HG02610 (cell line): ENCODE measurements around the gene ASTN2.

ENCODE experiments used
- ATAC-seq: cut with Tn5 transposase; IDR thresholded peaks from one replicate; pipeline ENCODE4 v1.9.1; 2021; ENCODE audit warnings: mild to moderate bottlenecking, moderate library complexity; ENCODE audit not compliant: unreplicated experiment

ASTN2 gene

GRCh38 chr9:117250610-117251215, 164.1 kb downstream of the ASTN2 start:
- ATAC-seq, result no peak

GRCh38 chr9:117249799-117250198, 165.1 kb downstream of the ASTN2 start:
- ATAC-seq, result no peak

- ATAC-seq, result no peak
Measured at GRCh38 chr9:117247266-117247665, 167.6 kb downstream of the ASTN2 start.

GRCh38 chr9:117245175-117245829, 169.6 kb downstream of the ASTN2 start:
- no peak for ATAC-seq

- ATAC-seq, result no peak
Measured at GRCh38 chr9:117242082-117242481, 172.8 kb downstream of the ASTN2 start.

GRCh38 chr9:117239428-117239827, 175.4 kb downstream of the ASTN2 start:
- ATAC-seq, result no peak

- ATAC-seq, result no peak
Measured at GRCh38 chr9:117234103-117234502, 180.8 kb downstream of the ASTN2 start.

GRCh38 chr9:117233016-117233415, 181.8 kb downstream of the ASTN2 start:
- no peak for ATAC-seq

- ATAC-seq, result no peak
Measured at GRCh38 chr9:117232281-117232680, 182.6 kb downstream of the ASTN2 start.

GRCh38 chr9:117231012-117231411, 183.8 kb downstream of the ASTN2 start:
- no peak for ATAC-seq

GRCh38 chr9:117224695-117225094, 190.2 kb downstream of the ASTN2 start:
- ATAC-seq, result no peak

- no peak for ATAC-seq
Measured at GRCh38 chr9:117218951-117219350, 195.9 kb downstream of the ASTN2 start.

GRCh38 chr9:117214416-117214815, 200.4 kb downstream of the ASTN2 start:
- ATAC-seq, result no peak

- no peak for ATAC-seq
Measured at GRCh38 chr9:117211280-117211679, 203.6 kb downstream of the ASTN2 start.

GRCh38 chr9:117205806-117206205, 209.1 kb downstream of the ASTN2 start:
- no peak for ATAC-seq

- ATAC-seq, result no peak
Measured at GRCh38 chr9:117204971-117205370, 209.9 kb downstream of the ASTN2 start.

GRCh38 chr9:117191504-117192261, 223.2 kb downstream of the ASTN2 start:
- no peak for ATAC-seq

- ATAC-seq, result no peak
Measured at GRCh38 chr9:117189121-117189520, 225.7 kb downstream of the ASTN2 start.

GRCh38 chr9:117188394-117188793, 226.5 kb downstream of the ASTN2 start:
- ATAC-seq, result no peak

GRCh38 chr9:117187498-117187897, 227.4 kb downstream of the ASTN2 start:
- ATAC-seq, result no peak

GRCh38 chr9:117184173-117184572, 230.7 kb downstream of the ASTN2 start:
- ATAC-seq, result no peak

- no peak for ATAC-seq
Measured at GRCh38 chr9:117182046-117182445, 232.8 kb downstream of the ASTN2 start.
